Left colon (tissue), 2 donors: ENCODE results near the gene LSP1. TPM values are rescaled to one million over a fixed set of nuclear protein-coding genes. Genes with fewer than 3 reads are reported as not detected.
"Not testable (repeated sequence)": the region's sequence is repeated elsewhere in the genome, so short reads cannot be mapped to it uniquely, and the experiment has no call there.

Experiments used
- ATAC-seq: fragments of 200-7000 bp; cut with Tn5 transposase; one replicate; pipeline ENCODE4 v1.9.1; 2020; ENCODE audit warnings: mild to moderate bottlenecking, moderate library complexity
- DNase-seq, 2 donors: peaks; one replicate each; pipeline ENCODE4 v3.0.0-alpha.2; 2020
- intact Hi-C, 2 donors: fragments of 100-400 bp; cut with DNase I in 1 of 2; cut with micrococcal nuclease in 1 of 2; formaldehyde crosslinking; loops; one replicate each; pipeline versions ENCODE4 v1.11.2 to v1.14.0; 2022; cut with DNase I, micrococcal nuclease
- total RNA-seq, 2 donors: library from RNA; stranded (reverse); fragmentation: NEBNext Ultra II Directional; extraction: Animal tissue kit (Norgen Biotek cat#: 25700); gene quantifications; one replicate each; pipeline ENCODE4 v1.2.1, GENCODE V29; 2021
- donor health status: DM: no; HTN: no; CAD: no.
- donor health status: DM: yes; HTN: yes; CAD: no.

Gene LSP1
- total RNA-seq, 2 donors from 2014 or later = 9.9 to 28.6 TPM

DNA sequence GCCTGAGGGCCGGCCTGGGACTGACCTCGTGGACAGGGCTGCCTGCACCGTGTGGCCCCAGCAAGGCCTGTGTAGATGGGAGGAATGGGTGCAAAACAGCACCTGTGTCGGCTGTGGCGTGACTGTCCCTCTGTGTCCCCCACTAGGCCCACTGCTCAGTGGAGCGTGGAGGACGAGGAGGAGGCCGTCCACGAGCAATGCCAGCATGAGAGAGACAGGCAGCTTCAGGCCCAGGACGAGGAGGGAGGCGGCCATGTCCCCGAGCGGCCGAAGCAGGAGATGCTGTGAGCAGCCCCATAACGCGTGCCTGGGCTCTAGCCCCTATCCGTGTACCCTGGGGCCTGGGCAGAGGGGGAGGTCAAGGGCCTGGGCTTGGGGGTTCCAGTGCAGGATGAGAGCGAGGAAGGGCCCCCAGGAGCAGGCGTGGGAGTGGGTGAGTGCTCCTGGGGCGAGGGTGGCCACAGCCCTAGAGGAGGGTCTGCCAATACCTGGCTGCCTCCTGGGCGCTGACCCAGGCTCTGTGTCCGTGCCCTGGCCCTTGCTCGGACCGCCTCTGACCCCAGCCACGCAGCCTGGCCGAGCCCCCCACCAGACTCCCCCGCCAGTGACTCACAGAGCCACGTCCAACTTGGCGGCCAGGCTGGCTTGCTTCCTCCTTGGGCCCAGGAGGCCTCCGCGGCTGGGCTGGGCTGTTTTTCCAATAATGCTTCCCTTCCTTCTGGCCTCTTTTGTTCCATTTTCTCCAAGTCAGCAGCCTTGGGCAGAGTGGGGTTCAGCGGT, 27.2 kb downstream of the LSP1 start:
- no peak for ATAC-seq
- intact Hi-C loops = no loop called here
- no peak for DNase-seq

- ATAC-seq (no peak), DNase-seq (no peak)
- intact Hi-C loops = no loop called here
Measured at GRCh38 chr11:1880746-1881441, 28.0 kb downstream of the LSP1 start.

DNA sequence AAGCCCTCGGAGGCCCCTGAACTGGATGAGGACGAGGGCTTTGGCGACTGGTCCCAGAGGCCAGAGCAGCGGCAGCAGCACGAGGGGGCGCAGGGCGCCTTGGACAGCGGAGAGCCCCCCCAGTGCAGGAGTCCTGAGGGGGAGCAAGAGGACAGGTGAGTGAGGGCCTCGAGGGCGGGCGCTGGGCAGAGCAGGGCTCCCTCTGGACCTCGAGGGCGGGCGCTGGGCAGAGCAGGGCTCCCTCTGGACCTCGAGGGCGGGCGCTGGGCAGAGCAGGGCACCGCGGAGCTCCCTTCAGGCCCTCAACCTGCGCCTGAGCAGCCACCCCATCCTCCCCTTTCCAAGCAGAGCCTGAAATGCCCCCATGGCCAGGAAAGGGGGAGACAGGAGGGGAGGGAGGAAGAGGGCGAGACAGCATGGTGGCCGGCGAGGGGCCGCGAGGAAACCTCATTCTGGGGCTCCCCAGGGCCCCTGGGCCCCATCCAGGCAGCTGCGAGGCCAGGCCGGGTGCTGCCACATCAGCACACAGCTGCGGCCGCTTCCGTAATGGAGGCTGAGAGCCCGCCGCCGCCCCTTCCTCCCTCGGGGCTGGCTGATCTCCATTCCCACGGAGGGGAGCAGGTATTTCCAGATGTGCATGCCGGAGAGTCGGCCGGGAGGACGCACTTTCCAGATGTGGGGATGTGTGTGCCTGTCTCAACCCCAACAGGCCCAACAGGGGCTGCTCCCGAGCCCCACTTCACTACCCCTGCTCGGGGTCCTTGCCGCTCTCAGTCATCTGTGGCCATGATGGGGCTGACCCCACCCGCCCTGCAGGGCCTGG, 28.8 kb downstream of the LSP1 start:
- intact Hi-C loops = no loop called here
- DNase-seq (no peak), ATAC-seq (peak; percentile 3)

DNA sequence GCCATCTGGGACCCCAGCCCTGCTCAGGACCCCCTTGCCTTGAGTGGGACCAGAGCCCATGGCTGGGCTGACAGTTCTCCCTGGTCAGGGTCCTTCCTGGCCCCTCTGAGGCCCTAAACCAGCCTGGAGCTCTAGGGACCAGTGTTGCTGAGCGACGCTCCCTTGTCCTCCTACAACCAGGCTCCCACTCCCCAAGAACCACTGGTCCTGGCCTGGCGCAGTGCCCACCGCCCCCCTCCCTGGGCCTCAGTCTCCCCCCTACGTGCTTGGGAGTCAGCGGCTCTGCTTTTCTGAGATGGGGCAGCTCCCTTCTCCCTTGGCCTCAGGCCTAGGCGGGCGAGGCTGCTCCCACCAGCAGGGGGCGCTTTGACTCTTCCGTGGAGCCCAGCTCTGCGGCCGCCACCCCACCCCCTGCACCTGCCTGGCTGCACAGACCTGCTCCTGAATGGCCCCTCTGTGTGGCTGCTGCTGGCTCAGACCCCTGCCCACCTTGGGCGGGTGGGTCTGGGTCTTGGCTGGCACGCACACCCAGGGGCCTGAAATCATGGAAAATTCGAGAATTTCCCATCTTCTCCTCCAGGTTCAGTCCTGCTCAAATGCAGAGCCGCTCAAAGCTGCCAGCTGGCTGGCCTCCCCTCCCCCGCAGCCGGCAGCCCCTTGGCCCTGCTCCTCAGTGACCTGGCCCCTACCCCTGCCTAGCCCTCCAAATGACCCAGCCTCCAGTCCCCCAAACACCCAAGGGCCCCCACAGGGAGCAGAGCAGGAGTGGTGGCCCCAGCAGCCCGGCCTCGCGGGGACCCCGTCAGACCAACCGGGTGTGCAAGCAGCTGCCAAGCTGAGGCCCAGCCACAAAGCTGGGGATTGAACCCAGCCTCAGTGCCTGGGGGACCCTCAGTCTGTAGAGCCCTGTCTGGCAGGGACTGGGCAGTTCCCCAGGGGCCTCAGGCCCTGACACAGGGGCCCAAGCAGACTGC, 29.7 kb downstream of the LSP1 start:
- intact Hi-C loops = no loop called here
- peak; percentile 94 for ATAC-seq
- peak; percentile 70 to 90 for DNase-seq

DNA sequence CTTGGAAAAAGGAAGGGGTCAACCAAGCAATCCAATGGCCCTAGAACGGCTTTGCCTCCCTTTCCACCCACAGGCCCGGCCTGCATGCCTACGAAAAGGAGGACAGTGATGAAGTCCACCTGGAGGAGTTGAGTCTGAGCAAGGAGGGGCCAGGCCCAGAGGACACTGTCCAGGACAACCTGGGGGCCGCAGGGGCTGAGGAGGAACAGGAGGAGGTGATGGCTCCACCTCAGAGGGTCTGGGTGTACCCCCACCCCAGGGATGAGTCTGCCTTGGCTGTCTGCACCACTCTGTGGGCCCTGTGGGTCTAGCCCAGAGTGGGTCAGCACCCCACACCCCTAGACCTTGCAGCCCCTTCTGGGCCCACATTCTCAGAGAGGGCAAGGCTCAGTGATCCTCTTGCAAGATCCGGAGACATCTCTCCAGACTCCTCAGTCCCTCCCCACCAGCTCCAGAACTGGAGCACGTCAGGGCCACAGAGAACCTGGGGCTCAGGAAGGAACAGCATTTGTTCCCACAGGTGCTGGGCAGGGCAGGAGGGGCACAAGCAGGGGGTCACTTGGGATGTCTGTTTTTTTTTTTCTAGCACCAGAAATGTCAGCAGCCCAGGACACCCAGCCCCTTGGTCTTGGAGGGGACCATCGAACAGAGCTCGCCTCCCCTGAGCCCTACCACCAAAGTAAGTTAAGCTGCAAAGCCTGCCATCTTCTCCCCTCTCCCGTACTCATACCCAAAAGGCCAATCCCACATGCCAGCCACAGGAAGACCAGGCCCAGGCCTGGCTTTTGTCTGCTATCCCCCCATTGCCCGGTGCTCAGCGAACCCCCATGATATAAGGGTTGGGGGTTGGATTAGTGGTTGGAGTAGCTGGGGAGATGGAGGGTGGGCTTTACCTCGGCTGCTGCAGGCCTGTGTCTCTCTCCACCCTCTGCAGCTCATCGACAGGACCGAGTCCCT, 30.7 kb downstream of the LSP1 start:
- DNase-seq (no peak), ATAC-seq (no peak)
- intact Hi-C loops = no loop called here

DNA sequence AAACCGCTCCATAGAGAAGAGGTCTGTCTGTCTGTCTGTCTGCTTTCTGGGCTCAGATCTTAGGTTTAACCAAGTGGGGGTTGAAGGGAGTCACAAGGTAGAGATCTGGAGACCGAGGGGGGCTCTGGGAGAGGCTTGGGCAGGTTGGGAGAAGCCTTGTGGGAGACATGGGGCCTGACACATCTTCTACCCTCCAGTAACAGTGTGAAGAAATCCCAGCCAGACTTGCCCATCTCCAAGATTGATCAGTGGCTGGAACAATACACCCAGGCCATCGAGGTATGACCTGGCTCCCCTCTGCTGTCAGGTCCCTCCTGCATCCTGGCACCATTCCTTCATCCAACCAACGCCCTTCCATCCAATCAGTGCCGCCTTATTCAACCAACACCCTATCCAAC, 31.4 kb downstream of the LSP1 start:
- DNase-seq (no peak), ATAC-seq (no peak)
- intact Hi-C loops = no loop called here

GRCh38 chr11:1886551-1886950, 33.7 kb downstream of the LSP1 start:
- DNase-seq, ATAC-seq, intact Hi-C loops: not testable (repeated sequence)

DNA sequence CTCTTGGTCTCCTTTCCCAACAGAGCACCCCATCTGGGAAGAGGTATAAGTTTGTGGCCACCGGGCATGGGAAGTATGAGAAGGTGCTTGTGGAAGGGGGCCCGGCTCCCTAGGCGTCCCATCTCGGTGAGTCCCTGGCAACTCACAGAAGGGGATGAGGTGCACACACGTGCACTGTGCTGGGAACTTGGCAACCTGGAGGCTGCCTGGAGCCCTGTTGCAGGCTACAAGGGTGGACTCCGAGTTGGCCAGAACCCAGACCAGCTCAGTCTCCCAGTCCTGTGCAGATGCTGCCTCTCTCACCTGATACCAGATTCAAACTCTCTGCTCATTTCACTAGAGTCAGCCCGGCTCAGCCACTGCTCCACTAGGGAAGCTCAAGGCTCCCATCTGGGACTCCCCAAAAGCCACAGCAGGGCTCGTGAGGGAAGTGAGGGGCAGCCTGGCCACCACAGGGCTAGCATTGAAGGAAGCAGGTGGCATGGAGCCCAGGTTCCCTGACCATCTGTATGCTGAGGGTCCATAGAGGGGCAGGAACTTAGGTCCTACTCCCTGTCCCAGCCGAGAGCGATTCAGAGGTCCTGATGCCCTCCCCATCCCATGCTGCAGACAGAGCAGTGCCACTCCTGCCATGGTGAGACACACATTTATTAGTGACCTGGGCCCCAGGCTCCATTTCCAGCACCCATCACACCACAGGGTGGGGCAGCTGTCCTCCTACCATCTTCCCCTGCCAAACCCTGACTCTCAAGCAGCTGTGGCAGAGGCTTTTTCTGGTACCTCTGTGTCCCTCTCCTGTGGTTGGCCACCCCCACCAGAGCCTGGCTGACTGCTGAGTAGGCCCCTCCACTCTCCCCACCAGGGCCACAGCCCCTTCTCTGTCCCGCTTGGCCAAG, 34.8 kb downstream of the LSP1 start:
- DNase-seq (no peak), ATAC-seq (no peak)
- intact Hi-C loops = no loop called here

DNA sequence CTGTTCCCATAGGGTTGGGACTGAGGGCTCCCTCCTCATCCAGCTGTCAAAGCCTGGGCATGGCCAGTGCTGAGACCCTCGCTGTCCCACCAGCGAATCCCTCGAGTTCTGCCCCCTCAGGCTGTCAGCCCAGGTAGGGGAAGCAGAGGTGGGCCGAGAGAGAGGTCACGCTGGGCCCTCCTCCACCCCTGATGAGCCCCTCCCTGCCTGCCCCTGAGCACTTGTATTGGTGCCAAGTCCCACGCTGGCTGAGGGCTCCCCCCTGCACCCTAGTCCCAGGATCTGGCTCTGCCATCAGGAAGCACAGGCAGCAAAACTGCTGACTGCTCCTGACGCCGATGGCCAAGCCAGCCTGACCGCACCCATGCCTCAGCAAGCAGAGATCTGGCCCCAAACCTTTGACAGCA, 35.5 kb downstream of the LSP1 start:
- intact Hi-C loops = no loop called here
- ATAC-seq = no peak
- DNase-seq = no peak

DNA sequence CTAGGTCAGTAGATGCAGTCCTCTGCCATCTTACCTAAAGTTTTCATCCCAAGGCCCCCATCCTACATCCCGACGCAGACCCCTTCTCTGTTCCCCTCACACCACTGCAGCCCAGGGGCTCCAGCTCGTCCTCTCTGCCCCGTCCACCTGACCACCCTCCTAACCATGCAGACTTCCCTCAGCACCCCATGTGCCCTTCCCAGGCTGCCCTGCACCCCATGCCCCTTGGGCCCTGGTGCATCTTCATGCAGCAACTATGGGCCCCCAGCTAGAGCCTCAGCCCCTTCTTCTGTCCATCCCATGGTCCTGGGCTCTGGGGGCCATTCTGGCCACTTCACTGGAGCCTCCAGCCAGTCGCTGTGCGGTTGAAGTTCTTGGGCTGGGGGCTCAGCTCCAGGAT, 35.9 kb downstream of the LSP1 start:
- ATAC-seq (no peak), DNase-seq (no peak)
- intact Hi-C loops = no loop called here

- peak; percentile 15 for ATAC-seq
- DNase-seq = peak in 1 of 2 donors; percentile 42
- intact Hi-C loops = no loop called here
Measured at GRCh38 chr11:1889224-1889930, 36.5 kb downstream of the LSP1 start.

DNA sequence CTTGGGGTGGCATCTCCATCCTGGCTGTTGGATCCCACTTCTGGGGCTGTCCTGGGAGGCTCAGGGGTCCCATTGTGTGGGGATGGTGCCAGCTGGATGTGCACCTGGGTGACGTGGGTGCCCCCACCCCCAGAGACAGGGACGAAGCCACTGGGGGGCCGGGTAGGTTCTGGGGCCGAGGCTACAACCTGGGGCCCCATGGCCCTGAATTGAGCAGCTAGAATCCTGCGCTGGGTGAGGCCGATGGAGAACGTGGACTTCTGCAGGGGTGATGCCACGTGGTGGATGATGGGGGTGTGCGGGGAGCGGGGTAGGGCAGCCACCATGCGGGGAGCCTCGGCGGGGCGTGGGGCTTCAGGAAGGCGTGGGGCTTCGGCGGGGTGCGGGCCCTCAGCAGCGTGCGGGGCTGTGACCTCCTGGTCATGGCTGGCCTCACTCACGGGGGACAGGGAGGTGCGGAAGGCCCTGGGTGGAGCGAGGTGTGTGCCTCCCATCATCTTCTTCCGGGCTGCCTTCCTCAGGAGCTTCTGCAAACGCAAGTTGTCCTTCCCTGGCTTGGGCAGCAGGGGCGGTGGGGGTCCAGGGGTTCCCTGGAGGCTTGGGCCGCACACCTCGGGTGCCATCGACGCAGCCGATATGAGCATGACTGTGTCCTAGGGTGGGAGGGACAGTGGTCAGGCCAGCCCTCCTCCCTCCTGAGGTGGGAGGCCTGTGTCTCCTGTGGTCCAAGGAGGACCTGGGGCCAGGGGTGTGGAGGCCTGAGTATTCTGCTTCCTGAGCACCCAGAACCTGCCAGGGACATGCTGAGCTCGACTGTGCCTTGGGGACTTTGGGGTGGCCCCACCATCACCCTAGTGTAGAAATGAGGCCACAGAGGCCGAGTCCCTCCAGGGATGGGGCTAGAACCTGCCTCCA, 37.3 kb downstream of the LSP1 start:
- intact Hi-C loops = loop anchor here in 1 of 2 donors (10.0 kb wide), 1 partner anchor 55 kb away; the partner anchor contains the start of gene MRPL23
- no peak for ATAC-seq
- DNase-seq = no peak

DNA sequence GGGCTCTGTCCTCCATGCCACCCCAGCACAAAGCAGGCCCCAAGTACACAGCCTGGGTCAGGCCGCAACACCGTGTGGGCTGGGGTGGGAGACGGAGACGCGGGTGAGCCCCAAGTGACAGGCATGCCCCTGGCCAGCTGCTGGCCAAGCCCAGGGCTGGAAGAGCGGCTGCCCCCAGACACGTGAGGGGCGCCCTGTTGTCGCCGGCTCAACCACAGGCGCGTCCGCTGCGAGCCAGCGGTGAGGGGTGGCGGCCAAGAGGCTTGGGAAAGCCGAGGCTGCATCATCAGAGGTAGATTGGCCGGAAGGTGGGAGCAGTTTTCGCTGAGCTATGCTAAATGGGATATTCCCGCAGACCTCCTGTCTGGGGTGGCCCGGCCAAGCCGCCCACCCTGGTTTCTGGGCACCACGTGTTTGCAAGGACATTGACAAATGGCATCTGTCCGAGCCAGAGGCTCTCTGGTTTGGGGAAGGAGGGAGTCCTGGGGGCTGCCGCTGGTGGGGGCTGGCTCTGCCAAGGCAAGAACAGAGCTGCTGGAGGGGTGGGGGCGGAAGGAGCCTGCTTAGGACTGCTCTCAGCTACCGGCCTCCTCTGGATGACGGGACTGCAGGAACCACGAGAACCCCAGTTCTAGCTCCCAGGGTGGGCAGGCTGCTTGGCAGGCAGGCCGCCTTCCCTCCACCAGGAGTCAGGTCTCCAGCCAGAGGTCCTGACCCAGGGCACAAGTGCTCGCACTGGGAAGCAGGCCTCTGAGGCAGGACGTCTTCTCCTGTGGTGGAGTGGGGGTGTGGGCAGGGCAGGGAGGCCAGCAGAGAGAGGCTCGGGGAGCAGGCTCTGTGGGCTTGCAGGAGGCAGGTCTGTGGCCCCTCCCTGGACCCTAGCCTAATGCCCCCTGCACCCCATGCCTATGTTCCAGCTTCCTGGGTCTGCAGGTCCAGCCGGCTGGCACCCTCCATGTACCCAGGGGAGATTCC, 38.3 kb downstream of the LSP1 start:
- no peak for DNase-seq
- intact Hi-C loops = loop anchor here in 1 of 2 donors (10.0 kb wide), 1 partner anchor 54 kb away; the partner anchor contains the start of gene MRPL23
- no peak for ATAC-seq

DNA sequence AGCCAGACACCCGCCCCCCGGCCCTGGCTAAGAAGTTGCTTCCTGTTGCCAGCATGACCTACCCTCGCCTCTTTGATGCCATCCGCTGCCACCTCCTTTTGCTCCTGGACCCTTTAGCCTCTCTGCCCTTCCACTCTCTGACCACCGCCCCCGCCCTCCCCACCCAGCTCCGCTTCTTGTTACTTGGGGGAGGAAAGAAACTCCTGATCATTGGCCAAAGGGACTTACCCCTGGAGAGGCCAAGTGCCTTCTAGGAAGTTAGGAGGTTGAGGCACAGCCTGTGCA, 38.9 kb downstream of the LSP1 start, which contains the start of gene PRR33:
PRR33 (minus strand) TSS at position 65 of the 285 bp plus-strand sequence. CDS start 1,311 bp downstream, outside the sequence.
- DNase-seq = no peak
- no peak for ATAC-seq
- intact Hi-C loops = loop anchor here (2.0 to 10.0 kb wide), 2 partner anchors 25 to 53 kb away; partner anchors contain the start of gene MRPL23 (in 1 of the 2)
